IPS-11a (cell line): Measurements from ENCODE around the gene SSBP2.
A peak's percentile ranks its signal among the peaks of the same experiment; 100 is the strongest.

Source experiments
- H3K4me3 ChIP-seq: one replicate; pipeline ENCODE4 v1.5.1; 2013; ENCODE audit warnings: low read depth, low read length, control low read depth

SSBP2 gene

DNA sequence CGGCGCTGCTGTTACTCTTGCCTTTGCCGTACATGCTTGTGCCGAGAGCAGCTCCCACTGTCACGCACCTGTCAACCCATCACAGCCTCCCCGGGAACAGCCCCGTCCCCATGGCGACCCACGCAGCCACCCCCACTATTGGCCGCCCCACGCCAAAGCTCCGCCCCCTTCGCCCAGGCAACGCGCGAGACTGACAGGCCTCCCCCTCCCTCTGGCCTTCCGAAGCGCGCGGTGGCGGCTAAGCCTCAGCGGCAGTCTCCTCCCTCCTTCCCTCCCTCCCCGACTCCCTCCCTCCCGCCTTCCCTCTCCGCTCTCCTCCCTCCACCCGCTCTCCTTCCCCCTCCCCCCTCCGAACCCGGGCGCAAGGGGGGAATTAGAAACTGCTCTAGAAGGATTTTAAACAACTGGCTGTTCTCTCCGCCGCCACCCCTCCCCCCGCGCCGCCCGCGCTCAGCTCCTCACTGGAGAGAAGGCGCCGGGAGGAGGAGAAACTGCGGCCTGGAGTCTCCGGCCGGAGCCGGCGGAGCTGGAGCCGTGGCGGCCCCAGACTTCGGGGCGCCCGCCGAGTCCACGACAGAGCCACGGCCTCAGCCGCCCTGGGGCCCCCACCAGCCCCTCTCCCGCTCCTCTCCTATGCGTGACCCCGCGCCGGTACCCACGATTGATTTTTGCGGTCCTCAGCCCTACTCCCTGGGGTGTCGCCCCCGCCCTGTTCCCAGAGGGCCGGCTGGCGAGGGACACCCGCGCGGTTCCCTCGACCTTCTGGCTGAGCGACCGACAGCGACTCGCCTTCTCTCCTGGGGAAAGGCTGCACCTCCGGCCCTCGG is at the start of gene SSBP2:
SSBP2 (minus strand) TSS at position 89 of the 827 bp plus-strand sequence; CDS start at position 34, 55 bp downstream.
- H3K4me3 ChIP-seq: peak within 1 kb of the TSS; percentile 88

DNA sequence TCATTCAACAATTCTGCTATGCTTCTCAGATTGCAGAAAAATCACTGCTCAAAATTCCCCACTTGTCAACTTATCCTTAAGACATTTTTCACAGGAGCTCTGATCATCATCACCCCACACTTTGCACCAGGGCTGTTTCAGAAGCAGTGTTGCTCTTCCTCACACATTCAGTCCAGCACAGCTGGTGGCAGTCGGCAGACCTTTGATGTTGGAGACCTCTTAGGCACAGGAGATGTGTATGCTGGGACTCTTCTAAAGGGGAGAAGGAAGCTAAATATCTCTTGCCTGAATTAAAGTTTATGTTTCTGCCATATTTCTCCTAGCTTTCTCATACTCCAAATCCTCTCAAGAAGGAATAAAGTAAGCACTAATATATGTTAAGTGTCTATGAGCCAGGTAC is 44.8 kb upstream of the SSBP2 start:
- no peak overlapping the region for H3K4me3 ChIP-seq

DNA sequence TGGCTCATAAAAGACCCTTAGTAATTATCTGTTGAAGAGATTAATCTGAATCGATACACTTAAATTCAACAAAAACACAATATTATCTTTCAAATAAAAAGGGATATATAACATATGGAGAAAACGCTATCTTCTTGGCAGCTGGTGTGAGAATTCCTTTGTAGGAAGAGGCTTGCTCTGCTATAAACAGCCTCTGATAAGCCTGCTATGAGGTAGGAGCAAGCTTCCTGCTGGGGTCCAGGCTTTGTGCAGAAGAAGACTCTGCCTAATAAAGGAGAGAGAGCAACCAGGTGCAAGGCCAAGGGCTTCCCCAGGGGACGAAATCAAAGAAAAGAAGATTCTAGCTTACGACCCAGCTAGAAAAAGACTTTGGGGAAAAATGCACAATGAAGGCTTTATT is 43.3 kb upstream of the SSBP2 start:
- H3K4me3 ChIP-seq: no peak overlapping the region

- no peak overlapping the region for H3K4me3 ChIP-seq
Observed at GRCh38 chr5:81790336-81790735, 39.4 kb upstream of the SSBP2 start.

- H3K4me3 ChIP-seq: no peak overlapping the region
Observed at GRCh38 chr5:81789033-81789432, 38.1 kb upstream of the SSBP2 start.

DNA sequence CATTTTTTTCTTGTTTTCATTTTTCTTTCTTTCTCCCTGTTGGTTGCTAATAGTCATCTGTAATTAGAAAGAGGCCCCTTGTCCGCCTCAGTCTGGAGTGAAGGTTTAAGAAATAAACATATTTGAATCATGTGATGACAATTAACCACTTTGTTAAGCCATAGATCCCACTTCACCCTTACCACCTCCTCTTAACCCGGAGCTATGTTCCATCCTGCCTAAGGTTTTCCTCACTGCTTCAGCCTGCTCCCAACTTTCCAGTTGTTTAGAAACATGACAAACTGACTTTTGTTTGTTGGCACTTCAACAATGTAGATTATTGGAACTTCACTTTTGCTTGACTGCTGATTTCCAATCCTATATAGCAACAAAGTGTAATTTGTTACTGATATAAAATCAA is 37.4 kb upstream of the SSBP2 start:
- no peak overlapping the region for H3K4me3 ChIP-seq

GRCh38 chr5:81787474-81788242 is 36.8 kb upstream of the SSBP2 start:
- H3K4me3 ChIP-seq: no peak overlapping the region

DNA sequence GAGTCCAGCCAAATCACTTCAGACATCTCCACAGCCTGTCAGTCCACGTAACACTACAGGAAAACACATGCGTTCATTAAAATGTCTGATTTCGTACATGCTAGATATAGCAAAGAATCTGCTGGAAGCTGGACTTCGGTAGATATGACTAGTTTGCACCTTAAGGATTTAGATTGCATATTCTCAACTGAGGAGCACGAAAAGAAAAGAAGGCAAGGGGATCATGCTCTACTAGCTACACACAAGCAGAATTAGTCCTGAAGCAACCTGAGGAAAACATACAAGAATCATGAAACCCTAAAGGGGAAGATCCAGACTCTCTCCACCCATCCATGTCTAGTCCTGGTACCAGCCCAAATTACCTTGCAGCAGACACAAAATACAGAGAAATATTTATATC is 36.1 kb upstream of the SSBP2 start:
- H3K4me3 ChIP-seq: no peak overlapping the region

DNA sequence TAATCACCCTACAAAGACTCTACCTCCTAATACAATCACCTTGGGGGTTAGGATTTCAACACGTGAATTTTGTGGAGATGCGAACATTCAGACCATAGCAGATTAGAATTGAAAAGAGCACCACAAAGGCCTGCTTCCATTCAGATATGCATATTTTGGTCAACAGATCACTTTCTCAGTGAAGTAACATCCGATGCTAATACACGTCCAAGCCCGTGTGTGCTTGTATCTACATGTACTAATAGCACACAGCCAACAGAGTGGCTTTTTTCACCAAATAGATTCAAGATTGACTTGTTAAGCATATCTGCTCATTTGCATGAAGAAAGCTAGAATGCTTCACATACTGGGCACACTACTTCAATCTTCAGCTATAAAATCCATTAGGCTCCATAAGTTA is 35.6 kb upstream of the SSBP2 start:
- H3K4me3 ChIP-seq: no peak overlapping the region

DNA sequence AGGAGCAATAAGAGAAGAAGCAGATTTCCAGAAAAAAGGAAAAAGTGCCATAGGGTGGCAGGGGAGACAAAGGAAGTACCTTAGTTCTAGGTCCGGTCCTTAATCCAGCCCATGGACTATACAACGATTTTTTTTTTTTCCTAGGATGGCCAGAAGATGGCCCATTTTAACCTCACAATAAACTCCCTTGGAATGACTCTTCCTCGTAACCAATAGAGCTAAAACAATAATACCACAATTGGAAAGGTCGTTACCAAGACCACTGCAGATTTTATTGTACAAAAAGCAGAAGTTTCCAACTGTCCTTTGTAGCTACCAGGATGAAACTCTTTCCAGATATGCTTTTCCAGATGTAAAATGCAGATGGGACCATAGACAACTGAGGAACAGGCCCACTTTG is 34.4 kb upstream of the SSBP2 start:
- H3K4me3 ChIP-seq: no peak overlapping the region

DNA sequence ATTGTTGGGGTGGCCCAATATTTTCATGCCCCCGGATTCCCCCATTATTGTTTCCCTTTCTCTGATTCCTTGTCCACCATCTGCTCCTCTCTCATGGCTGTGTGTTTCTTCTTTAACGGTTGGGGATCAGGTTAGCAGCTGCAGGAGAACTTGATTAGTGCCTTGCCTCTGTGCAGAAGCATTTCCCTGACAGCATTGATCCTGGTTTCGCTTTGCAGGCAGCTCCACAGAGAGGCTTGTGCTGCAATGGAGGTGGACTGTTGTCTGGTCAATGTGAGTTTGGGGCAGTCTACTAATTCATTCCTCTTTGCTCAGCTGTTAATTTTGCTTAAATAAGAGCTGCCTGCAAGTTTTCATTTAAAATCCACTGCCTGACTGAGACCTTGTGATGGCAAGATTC is 32.5 kb upstream of the SSBP2 start:
- no peak overlapping the region for H3K4me3 ChIP-seq

GRCh38 chr5:81782811-81783210 is 31.9 kb upstream of the SSBP2 start:
- no peak overlapping the region for H3K4me3 ChIP-seq

- no peak overlapping the region for H3K4me3 ChIP-seq
Observed at GRCh38 chr5:81779916-81780266, 29.0 kb upstream of the SSBP2 start.

GRCh38 chr5:81779125-81779915 is 28.4 kb upstream of the SSBP2 start:
- no peak overlapping the region for H3K4me3 ChIP-seq

DNA sequence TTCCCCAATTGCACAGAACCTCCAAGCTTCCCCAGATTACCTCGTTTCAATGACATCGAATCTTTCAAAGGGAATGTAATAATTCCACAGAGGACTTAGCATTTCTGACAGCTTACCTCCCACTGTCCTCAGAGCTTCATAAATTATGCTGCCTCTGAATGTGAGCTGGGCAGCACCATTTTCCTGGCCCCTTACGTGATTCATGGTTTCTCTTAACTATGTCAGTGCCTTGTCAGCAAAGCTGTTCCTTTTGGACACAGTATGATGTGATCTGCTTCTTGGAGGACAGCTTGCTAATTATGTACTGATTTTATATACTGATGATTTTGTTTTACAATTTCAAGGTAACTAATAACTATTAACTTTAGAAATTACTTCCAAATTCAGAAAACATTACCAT is 27.7 kb upstream of the SSBP2 start:
- H3K4me3 ChIP-seq: no peak overlapping the region

DNA sequence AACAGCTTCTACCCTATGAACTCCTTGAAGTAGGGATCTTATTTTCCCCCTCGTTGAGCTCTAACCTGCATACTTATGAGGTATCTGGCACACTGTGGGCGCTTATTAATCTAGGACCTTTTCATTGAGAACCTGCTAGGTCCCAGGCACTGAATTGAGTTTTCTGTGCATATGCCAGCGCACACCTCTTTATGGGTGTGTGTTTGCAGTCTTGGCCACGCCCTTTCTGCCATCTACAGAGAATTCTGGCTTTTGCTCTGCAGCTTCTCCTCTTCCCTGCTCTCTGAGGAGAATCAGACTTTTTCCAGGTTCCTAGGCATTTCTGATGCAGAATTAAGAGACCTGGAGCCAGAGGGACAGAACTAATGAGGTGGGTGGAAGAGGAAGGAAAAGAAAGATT is 25.4 kb upstream of the SSBP2 start:
- H3K4me3 ChIP-seq: no peak overlapping the region

DNA sequence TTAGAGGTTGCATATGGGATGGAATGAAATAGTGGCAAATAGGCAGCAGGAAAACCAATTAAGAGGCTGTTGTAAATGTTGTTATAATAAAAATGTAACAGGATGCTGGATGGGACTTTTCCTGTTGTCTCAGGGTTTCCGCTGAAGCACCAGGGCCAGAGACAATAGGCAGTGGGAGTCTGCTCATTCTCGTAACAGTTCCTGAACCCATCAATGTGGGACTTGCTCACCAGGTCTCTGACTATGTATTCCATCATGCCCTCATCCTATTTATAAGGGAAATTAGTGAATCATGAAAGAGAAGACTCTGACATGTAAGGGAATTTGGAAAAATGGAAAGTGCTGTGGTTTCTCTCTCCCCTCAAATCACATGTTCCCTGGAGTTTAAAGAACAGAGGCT is 23.5 kb upstream of the SSBP2 start:
- H3K4me3 ChIP-seq: no peak overlapping the region

- no peak overlapping the region for H3K4me3 ChIP-seq
Observed at GRCh38 chr5:81773574-81773973, 22.7 kb upstream of the SSBP2 start.

- H3K4me3 ChIP-seq: no peak overlapping the region
Observed at GRCh38 chr5:81773161-81773560, 22.3 kb upstream of the SSBP2 start.

DNA sequence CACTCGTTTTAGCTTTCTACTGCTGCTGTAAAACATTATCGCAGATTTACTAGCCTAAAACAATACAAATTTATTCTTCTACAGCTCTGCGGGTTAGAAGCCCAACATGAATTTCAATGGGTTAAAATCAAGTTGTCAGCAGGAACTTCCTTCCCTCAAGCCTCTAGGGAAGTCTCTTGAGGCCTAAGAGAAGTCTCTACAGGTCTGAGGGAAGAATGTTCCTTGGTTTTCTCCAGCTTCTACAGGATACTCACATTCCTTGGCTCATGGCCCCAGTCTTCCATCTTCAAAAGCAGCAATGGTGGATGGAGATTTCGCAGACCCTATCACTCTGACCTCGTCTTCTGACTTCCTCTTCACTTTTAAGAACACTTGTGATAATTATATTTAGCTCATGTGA is 21.6 kb upstream of the SSBP2 start:
- no peak overlapping the region for H3K4me3 ChIP-seq

- H3K4me3 ChIP-seq: no peak overlapping the region
Observed at GRCh38 chr5:81768935-81769452, 18.1 kb upstream of the SSBP2 start.
